Measurements from ENCODE around the gene SLC12A7.

Gene SLC12A7

GRCh38 chr5:1125030-1125357 lies 13.1 kb upstream of the SLC12A7 start:
- DNase-seq (ENCODE audit: low read depth): no peak

- no peak for DNase-seq (ENCODE audit: low read depth)
These were observed 12.6 kb upstream of the SLC12A7 start for GRCh38 chr5:1124205-1125029.

- DNase-seq (ENCODE audit: low read depth): no peak
These were observed 11.7 kb upstream of the SLC12A7 start for GRCh38 chr5:1123418-1124147.

- no peak for DNase-seq (ENCODE audit: low read depth)
These were observed 10.8 kb upstream of the SLC12A7 start for GRCh38 chr5:1122511-1123294.

GRCh38 chr5:1121891-1122290 lies 10.0 kb upstream of the SLC12A7 start:
- DNase-seq (ENCODE audit: low read depth): no peak

- no peak for DNase-seq (ENCODE audit: low read depth)
These were observed 9.2 kb upstream of the SLC12A7 start for GRCh38 chr5:1121044-1121443.

GRCh38 chr5:1120236-1120999 lies 8.6 kb upstream of the SLC12A7 start:
- DNase-seq (ENCODE audit: low read depth): no peak

- DNase-seq (ENCODE audit: low read depth): no peak
These were observed 7.5 kb upstream of the SLC12A7 start for GRCh38 chr5:1119312-1119831.

- no peak for DNase-seq (ENCODE audit: low read depth)
These were observed 6.9 kb upstream of the SLC12A7 start for GRCh38 chr5:1118738-1119137.

GRCh38 chr5:1118231-1118698 lies 6.4 kb upstream of the SLC12A7 start:
- no peak for DNase-seq (ENCODE audit: low read depth)

GRCh38 chr5:1116977-1117376 lies 5.1 kb upstream of the SLC12A7 start:
- DNase-seq (ENCODE audit: low read depth): no peak

GRCh38 chr5:1116109-1116740 lies 4.4 kb upstream of the SLC12A7 start:
- no peak for DNase-seq (ENCODE audit: low read depth)

GRCh38 chr5:1115123-1115815 lies 3.4 kb upstream of the SLC12A7 start:
- DNase-seq (ENCODE audit: low read depth): no peak

GRCh38 chr5:1113805-1114586 lies 2.1 kb upstream of the SLC12A7 start:
- no peak for DNase-seq (ENCODE audit: low read depth)

- no peak for DNase-seq (ENCODE audit: low read depth)
These were observed 1.4 kb upstream of the SLC12A7 start for GRCh38 chr5:1113332-1113690.

GRCh38 chr5:1112596-1113331 lies 901 bp upstream of the SLC12A7 start:
- no peak for DNase-seq (ENCODE audit: low read depth)

GRCh38 chr5:1111241-1111726 lies 579 bp downstream of the SLC12A7 start:
- no peak for DNase-seq (ENCODE audit: low read depth)

- no peak for DNase-seq (ENCODE audit: low read depth)
These were observed 1.3 kb downstream of the SLC12A7 start for GRCh38 chr5:1110307-1111240.

All from non-pigmented ciliary epithelial cell (primary cell).